ENCODE measurements around the gene GJD2. TPM values are rescaled to one million over a fixed set of nuclear protein-coding genes. Genes with fewer than 3 reads are reported as not detected.

GJD2 gene
- total RNA-seq, 1 donor from 2014 or later, result not detected

DNA sequence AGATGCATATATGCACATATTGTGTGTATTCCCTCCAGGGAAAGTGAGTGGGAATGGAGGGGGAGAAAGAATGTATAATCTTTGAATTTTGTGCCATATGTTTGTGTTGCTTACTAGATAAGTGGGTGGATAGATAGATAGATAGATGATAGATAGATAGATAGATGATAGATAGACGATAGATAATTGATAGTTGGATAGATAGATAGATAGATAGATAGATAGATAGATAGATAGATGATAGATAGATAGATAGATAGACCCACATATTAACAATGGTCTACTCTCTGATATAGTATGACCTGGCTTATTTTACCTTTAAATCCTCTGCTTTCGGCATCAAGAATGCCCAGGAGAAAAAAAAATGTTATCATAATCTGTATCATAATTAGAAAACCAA, 21.2 kb downstream of the GJD2 start:
- no peaks in the 10 kb centered on the region for H3K9me3 ChIP-seq (ENCODE audit: low read depth)
- no peak overlapping the region for H2AFZ ChIP-seq (replicated peaks)
- no peak overlapping the region for H3K4me3 Mint-ChIP-seq
- DNase-seq (ENCODE audit: low spot score), result no peak
- no peak overlapping the region for H3K9ac ChIP-seq
- no peak overlapping the region for H3K4me2 ChIP-seq
- no peaks in the 10 kb centered on the region for H3K27me3 ChIP-seq
- no peaks in the 10 kb centered on the region for H3K36me3 ChIP-seq
- no peaks in the 10 kb centered on the region for H3K36me3 Mint-ChIP-seq
- H3K79me2 ChIP-seq (ENCODE audit: low read depth), result no peaks in the 10 kb centered on the region
- no peak overlapping the region for H3K27ac ChIP-seq
- TF ChIP-seq, protein P1, sequence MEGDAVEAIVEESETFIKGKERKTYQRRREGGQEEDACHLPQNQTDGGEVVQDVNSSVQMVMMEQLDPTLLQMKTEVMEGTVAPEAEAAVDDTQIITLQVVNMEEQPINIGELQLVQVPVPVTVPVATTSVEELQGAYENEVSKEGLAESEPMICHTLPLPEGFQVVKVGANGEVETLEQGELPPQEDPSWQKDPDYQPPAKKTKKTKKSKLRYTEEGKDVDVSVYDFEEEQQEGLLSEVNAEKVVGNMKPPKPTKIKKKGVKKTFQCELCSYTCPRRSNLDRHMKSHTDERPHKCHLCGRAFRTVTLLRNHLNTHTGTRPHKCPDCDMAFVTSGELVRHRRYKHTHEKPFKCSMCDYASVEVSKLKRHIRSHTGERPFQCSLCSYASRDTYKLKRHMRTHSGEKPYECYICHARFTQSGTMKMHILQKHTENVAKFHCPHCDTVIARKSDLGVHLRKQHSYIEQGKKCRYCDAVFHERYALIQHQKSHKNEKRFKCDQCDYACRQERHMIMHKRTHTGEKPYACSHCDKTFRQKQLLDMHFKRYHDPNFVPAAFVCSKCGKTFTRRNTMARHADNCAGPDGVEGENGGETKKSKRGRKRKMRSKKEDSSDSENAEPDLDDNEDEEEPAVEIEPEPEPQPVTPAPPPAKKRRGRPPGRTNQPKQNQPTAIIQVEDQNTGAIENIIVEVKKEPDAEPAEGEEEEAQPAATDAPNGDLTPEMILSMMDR (IDR thresholded peaks at IDR 0.05), result no peak
- TF ChIP-seq EZH2phosphoT487 (IDR thresholded peaks at IDR 0.05) (no peak), EZH2 (IDR thresholded peaks at IDR 0.05) (no peak)
- no peaks in the 10 kb centered on the region for H3K4me1 ChIP-seq
- H3K27ac Mint-ChIP-seq, result no peak overlapping the region
- no peaks in the 10 kb centered on the region for H4K20me1 ChIP-seq (ENCODE audit: low read depth)
- no peak overlapping the region for H3K4me3 ChIP-seq
- peaks cover 4% of the 10 kb centered on the region for H3K27me3 Mint-ChIP-seq (ENCODE audit: insufficient read depth, low read depth)
- H3F3A ChIP-seq (ENCODE audit: low read depth), result no peaks in the 10 kb centered on the region
- H3K9me3 Mint-ChIP-seq, result no peaks in the 10 kb centered on the region
- peaks cover 14% of the 10 kb centered on the region for H3K4me1 Mint-ChIP-seq

DNA sequence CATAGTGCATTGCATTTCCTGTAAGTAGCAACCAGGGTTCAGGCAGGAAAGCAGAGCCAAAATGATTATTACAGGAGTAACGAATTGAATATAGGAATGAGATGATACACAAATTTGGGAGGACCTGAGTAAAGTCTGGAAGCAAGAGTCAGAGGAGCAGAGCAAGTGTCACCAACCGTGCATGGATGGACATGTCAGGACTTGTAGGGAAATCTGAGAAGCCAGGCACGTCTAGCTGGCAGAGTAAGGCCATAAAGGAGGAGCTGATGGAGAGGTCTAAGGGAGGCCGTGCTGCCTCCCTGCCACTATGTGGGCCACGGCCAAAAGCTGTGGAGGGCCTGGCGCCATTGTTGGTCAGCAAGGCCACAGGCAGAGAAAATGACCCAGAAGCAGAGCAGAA, 22.4 kb downstream of the GJD2 start:
- H3K36me3 Mint-ChIP-seq, result no peaks in the 10 kb centered on the region
- Histone ChIP-seq H3K9me3 (ENCODE audit: low read depth) (no peaks in the 10 kb centered on the region), H3K4me3 (no peak overlapping the region), H3K79me2 (ENCODE audit: low read depth) (no peaks in the 10 kb centered on the region), H3F3A (ENCODE audit: low read depth) (no peaks in the 10 kb centered on the region), H3K4me1 (no peaks in the 10 kb centered on the region), H4K20me1 (ENCODE audit: low read depth) (no peaks in the 10 kb centered on the region), H3K9ac (no peak overlapping the region), H3K36me3 (no peaks in the 10 kb centered on the region), H3K27ac (no peak overlapping the region), H2AFZ (replicated peaks) (no peak overlapping the region), H3K4me2 (no peak overlapping the region), H3K27me3 (no peaks in the 10 kb centered on the region)
- no peak overlapping the region for H3K27ac Mint-ChIP-seq
- H3K4me1 Mint-ChIP-seq, result peaks cover 2% of the 10 kb centered on the region
- no peaks in the 10 kb centered on the region for H3K9me3 Mint-ChIP-seq
- peaks cover 4% of the 10 kb centered on the region for H3K27me3 Mint-ChIP-seq (ENCODE audit: insufficient read depth, low read depth)
- DNase-seq (ENCODE audit: low spot score), result no peak
- no peak for TF ChIP-seq EZH2 (IDR thresholded peaks at IDR 0.05)
- no peak for TF ChIP-seq EZH2phosphoT487 (IDR thresholded peaks at IDR 0.05)
- TF ChIP-seq, protein P1 (IDR thresholded peaks at IDR 0.05), result no peak
- H3K4me3 Mint-ChIP-seq, result no peak overlapping the region

DNA sequence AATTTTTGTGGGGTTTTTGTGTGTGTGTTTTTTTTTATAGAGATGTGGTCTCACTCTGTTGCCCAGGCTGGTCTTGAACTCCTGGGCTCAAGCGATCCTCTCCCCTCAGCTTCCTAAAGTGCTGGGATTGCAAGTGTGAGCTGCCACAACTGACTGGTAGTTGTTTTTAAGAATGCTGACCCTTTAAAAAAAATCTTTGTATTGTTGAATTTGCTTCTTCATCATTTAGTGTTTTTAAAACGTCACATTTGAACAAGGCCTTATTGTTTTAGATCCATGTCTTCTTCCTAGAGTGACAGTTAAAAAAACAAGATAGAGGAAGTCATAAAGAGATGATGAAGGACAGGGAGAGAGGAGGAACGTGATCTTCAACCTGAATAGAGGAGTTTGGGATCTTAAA, 24.1 kb downstream of the GJD2 start:
- Histone ChIP-seq H3F3A (ENCODE audit: low read depth) (no peaks in the 10 kb centered on the region), H3K27ac (no peak overlapping the region), H3K27me3 (no peaks in the 10 kb centered on the region), H3K9ac (no peak overlapping the region), H3K4me2 (no peak overlapping the region), H3K4me3 (no peak overlapping the region), H2AFZ (replicated peaks) (no peak overlapping the region), H3K36me3 (no peaks in the 10 kb centered on the region), H4K20me1 (ENCODE audit: low read depth) (no peaks in the 10 kb centered on the region), H3K4me1 (no peaks in the 10 kb centered on the region), H3K9me3 (ENCODE audit: low read depth) (no peaks in the 10 kb centered on the region), H3K79me2 (ENCODE audit: low read depth) (no peaks in the 10 kb centered on the region)
- Mint-ChIP-seq H3K27ac (no peak overlapping the region), H3K27me3 (ENCODE audit: insufficient read depth, low read depth) (peaks cover 4% of the 10 kb centered on the region), H3K9me3 (no peaks in the 10 kb centered on the region), H3K4me1 (peaks cover 9% of the 10 kb centered on the region), H3K36me3 (no peaks in the 10 kb centered on the region), H3K4me3 (no peak overlapping the region)
- no peak for DNase-seq (ENCODE audit: low spot score)
- TF ChIP-seq, protein P1 (IDR thresholded peaks at IDR 0.05), result no peak
- TF ChIP-seq EZH2 (IDR thresholded peaks at IDR 0.05) (no peak), EZH2phosphoT487 (IDR thresholded peaks at IDR 0.05) (no peak)

Measured in neural progenitor cell (in vitro differentiated cells).